G401.6 (cell line): Measurements from ENCODE around the gene C3orf70.

Source experiments
- FAIRE-seq: peaks from 2 replicates; lab custom pipeline; 2012; peaks lifted over from hg19 to GRCh38; lab: Jason Lieb, UNC

C3orf70 gene

GRCh38 chr3:185152410-185153170 lies at the start of gene C3orf70:
TSS of gene C3orf70 (minus strand) at chr3:185153060. CDS start at chr3:185152823, 237 bp downstream.
- FAIRE-seq = no peak

GRCh38 chr3:185200639-185201038 lies 47.8 kb upstream of the C3orf70 start:
- no peak for FAIRE-seq

GRCh38 chr3:185199671-185200070 lies 46.8 kb upstream of the C3orf70 start:
- no peak for FAIRE-seq

- FAIRE-seq = no peak
These were observed 46.3 kb upstream of the C3orf70 start for GRCh38 chr3:185199206-185199605.

GRCh38 chr3:185197068-185197467 lies 44.2 kb upstream of the C3orf70 start:
- FAIRE-seq = no peak

- no peak for FAIRE-seq
These were observed 42.8 kb upstream of the C3orf70 start for GRCh38 chr3:185195652-185196051.

- no peak for FAIRE-seq
These were observed 36.0 kb upstream of the C3orf70 start for GRCh38 chr3:185188816-185189215.

GRCh38 chr3:185187391-185187790 lies 34.5 kb upstream of the C3orf70 start:
- FAIRE-seq = no peak

GRCh38 chr3:185176750-185177359 lies 24.0 kb upstream of the C3orf70 start:
- FAIRE-seq = peak; percentile 93

- FAIRE-seq = no peak
These were observed 22.6 kb upstream of the C3orf70 start for GRCh38 chr3:185175370-185175987.

GRCh38 chr3:185172086-185173049 lies 19.5 kb upstream of the C3orf70 start:
- FAIRE-seq = no peak

- no peak for FAIRE-seq
These were observed 11.8 kb upstream of the C3orf70 start for GRCh38 chr3:185164428-185165217.

- no peak for FAIRE-seq
These were observed 9.8 kb upstream of the C3orf70 start for GRCh38 chr3:185162634-185163033.

- no peak for FAIRE-seq
These were observed 8.9 kb upstream of the C3orf70 start for GRCh38 chr3:185161761-185162160.

- FAIRE-seq = no peak
These were observed 4.5 kb upstream of the C3orf70 start for GRCh38 chr3:185157347-185157746.

- no peak for FAIRE-seq
These were observed 2.8 kb upstream of the C3orf70 start for GRCh38 chr3:185155678-185156077.

GRCh38 chr3:185153861-185154629 lies 1.2 kb upstream of the C3orf70 start:
- no peak for FAIRE-seq

- no peak for FAIRE-seq
These were observed 411 bp upstream of the C3orf70 start for GRCh38 chr3:185153171-185153771.

- FAIRE-seq = no peak
These were observed 873 bp downstream of the C3orf70 start for GRCh38 chr3:185151964-185152409.
